NAMALWA (cell line): ENCODE results near the gene SLC12A8.

Experiments used
- DNase-seq: peaks from one replicate; pipeline ENCODE4 v3.0.0-alpha.2; 2015; ENCODE audit warnings: low spot score

SLC12A8 gene

DNA sequence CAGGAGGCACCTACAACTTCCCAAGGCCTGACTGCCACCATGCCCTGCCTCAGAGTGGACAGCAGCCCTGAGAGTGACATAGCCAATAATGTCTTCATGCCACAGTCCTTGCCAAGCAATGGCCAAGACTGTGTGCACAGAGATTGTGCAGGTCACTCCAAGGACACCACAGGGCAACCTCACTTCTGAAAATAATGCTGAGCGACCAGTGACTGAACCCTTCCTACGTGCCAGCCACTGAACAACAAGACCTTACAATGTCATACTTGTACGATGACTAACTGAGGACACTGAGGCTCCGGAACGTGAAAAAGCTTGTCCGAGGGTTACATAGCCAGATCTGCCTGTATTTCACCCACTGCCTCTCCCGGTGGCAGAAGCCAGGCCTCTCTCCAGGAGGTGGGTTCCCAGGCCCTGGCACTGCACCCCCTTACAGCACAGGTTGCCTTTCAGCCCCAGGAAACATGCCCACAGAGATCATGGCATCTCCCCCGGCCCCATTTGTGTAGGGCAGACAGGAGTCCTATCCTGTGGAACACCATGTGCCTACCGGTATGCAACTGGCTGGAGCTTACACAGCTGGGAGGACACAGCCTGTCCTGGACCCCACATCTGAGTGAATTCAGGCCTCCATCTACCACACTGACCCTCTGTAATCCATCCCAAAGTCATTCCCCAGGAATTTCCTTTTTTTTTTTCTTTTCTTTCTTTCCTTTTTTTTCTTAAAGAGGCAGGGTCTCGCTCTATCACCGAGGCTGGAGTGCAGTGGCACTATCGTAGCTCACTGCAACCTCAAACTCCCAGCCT lies 72.3 kb downstream of the SLC12A8 start:
- DNase-seq: no peak

GRCh38 chr3:125139386-125139785 lies 73.2 kb downstream of the SLC12A8 start:
- no peak for DNase-seq

DNA sequence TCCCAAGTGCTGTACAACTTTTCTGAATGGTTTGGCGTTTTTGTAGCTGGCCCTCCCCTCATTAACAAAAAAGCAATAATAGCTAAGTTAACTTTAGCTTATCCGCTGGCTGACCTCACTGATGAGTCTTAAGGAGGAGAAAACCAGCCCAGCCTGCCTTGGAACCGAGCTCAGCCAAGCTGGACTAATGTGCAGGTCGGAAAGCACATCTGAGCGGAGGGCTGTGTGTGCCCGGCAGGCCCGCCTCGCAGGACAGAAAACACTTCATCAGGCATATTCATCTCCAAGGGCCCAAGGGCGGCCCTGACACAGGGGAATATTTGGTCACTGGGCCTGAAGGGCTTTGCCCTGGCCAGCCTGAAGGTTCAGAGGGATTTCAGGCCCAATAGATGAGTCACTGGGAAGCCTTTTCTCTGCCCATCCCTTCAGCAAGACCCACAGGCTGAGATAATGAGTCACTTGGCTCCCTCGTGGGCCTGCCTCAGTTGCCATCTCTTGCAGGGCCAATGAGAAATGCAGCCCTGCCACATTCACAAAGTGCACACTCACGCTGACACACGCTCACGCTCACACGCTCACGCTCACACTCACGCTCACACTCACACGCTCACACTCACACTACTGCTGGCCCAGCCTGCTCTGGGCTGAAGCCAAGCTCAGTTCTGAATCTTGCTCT lies 75.1 kb downstream of the SLC12A8 start:
- no peak for DNase-seq

DNA sequence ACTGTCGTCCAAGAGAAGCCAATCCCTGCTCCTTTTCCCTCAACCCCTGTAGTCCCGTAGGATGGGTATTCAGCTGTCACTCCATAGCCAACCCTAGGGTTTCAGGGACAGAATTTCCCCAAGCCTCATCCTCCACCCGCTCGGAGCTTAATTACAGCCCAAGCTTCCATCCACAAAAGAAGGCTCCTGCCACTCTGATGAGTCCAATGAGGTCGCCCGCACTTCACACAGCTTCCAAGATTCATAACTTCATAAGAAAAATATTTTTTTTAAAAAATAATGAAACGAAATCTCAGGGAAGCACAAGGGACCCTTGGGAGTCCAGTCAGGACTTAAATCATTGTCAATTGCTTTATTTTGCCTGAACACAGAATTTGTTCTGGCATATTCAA lies 75.6 kb downstream of the SLC12A8 start:
- DNase-seq: no peak

GRCh38 chr3:125136515-125136914 lies 76.0 kb downstream of the SLC12A8 start:
- no peak for DNase-seq

GRCh38 chr3:125134952-125135351 lies 77.6 kb downstream of the SLC12A8 start:
- no peak for DNase-seq

GRCh38 chr3:125132815-125133214 lies 79.7 kb downstream of the SLC12A8 start:
- peak; percentile 32 for DNase-seq

GRCh38 chr3:125129512-125129997 lies 83.0 kb downstream of the SLC12A8 start:
- no peak for DNase-seq

DNA sequence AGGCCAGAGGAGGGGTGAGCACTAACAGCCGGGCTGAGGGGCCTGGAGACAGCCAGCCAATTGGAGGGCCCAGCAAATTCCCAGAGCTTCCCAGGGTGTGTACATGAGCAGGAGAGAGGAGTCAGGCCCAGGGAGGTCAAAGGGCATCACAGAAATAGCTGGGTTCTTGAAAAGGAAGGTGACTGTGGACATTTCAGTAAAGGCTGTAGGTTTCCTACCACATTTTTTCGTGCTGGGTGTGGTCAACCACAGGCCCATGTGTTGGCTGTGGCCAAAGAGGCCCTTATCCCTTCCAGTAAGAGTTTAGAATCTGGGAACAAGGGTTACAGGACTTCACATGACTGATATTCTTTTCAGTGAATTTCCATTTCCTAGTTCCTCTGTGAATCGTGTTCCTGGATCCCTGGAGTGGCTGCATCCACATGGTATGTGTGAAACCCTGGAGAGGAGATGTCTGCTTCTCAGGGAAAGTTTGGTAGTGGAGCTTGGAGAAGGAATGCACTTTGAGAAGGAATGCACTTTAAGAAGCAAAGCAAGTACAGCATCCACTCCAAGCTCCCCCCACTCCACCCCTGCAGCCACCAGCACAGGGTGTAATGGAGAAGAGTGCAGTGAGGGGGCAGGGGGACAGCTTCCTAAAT lies 83.6 kb downstream of the SLC12A8 start:
- DNase-seq: no peak

DNA sequence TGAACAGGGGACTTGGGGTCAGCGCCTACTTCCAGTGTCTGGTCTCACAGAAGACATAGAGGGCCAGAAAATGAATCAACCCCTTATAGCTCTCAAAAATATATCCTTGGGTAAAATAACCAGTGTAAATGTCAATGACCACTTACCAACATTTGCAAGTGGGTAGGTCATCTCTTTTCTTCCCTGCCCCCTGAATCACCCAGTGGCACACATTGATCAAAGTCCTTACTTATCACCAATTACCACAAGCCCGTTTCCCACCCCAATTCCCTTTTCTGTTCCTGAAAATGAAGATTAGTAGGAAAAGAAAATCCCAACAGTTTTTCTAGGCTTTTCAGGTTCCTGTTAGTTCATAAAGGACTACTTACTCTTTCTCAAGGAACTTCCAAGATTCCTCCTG lies 86.2 kb downstream of the SLC12A8 start:
- no peak for DNase-seq

GRCh38 chr3:125125821-125126245 lies 86.7 kb downstream of the SLC12A8 start:
- no peak for DNase-seq

DNA sequence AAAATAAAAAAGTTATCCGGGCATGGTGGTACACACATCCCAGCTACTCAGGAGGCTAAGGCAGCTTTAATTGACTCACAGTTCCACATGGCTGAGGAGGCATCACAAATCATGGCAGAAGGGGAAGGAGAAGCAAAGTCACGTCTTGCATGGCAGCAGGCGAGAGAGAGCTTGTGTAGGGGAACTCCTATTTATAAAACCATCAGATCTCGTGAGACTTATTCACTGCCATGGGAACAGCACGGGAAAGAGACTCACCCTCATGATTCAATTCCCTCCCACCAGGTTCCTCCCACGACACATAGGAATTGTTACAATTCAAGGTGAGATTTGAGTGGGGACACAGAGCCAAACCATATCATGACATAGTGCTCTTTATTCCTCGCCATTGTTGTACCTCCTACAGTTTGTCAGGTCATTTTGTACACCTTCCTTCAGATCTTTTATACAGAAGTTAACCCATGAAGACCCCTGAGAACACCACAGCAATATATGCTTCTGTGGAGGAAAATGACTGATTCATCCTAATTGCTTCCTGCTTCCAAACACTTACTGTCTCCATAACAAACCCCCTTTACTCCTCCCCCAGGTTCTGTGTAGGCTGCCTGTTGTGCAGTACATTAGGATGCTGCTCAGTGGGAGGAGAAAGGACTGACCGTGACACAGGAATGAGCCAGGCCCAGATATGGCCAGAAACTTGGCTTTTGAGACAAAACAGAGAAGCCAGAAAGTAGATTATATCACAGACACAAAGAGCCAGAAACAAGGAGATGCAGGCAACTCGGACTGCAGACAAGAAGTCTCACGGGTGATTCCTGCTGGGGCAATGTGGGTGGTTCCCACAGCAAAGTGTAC lies 88.9 kb downstream of the SLC12A8 start:
- DNase-seq: no peak

- peak; percentile 32 for DNase-seq
Measured at GRCh38 chr3:125121246-125122010, 91.1 kb downstream of the SLC12A8 start.

DNA sequence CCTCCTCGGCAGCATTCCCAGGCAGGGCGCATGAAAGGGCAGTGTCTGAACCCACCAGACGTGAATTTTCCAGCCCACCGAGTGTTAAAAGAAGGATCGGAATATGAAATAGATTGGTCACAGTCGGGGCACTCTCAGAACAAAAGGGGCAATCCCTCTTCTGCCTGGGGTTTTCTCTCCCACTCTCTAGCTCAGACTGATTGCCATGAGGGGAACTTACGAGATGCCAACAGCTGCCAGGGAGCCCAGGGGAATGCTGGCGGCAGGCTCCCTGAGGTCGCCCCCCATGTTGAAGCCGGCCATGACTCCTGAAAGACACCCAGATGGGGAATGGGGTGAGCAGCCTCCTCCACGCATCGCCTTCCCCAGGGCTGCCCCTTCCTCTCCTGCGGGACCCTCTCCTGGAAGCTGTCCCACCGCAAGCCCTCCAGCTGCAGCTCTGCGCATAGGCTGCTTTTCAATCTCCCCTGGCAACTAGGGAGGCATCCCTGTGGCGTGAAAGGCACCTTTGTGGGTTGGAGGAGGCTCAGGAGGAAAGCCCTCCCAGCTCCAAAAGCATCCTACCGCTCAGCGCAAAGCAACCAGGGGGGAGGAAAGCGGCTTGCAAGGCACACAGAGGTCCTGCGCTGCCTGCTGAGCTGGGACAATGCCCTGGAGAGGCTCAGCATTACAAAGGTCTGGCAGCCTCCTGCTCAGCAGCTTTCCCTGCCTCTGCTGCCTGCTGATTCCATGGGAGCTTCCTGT lies 92.0 kb downstream of the SLC12A8 start:
- DNase-seq: no peak

GRCh38 chr3:125119752-125120378 lies 92.7 kb downstream of the SLC12A8 start:
- DNase-seq: no peak

- no peak for DNase-seq
Measured at GRCh38 chr3:125118600-125118999, 93.9 kb downstream of the SLC12A8 start.

GRCh38 chr3:125117631-125118191 lies 94.8 kb downstream of the SLC12A8 start:
- DNase-seq: no peak

DNA sequence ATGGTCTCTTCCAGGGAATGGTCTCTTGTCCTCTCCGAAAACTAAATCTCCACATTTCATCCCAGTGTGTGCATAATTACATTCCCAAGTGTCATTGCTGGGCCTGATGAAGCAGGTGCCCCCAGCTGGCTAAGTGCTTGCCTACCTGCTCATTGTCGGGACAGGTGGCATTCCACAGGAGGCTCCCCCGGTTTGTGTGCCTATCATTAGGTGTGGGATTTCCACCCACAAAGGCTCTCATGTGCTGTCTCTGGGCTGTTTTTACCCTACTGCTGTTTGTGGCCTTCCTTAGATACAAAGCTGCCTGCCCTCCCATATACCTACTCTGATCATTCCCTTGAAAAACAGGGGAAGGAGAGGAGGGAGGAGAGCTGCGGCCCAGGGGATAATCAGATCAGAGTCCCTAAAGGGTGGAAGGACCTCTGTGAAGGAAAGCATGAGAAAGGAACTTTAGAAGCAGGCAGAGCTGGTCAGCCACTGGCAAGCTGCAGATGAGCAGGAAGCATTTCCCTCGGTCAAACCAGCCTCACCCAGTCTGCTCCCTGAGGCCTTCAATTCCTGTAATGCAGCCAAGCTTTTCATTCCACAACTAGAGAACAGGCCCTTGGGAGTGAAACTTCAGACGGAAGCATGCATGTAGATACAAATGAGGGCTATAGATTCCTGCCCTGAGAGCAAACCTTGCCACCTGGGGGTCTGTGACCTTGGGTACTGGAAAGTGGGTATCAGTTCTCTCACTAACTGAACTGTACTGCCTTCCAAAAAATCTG lies 96.1 kb downstream of the SLC12A8 start:
- DNase-seq: no peak

GRCh38 chr3:125115640-125116039 lies 96.9 kb downstream of the SLC12A8 start:
- DNase-seq: no peak
